Caco-2 (cell line): ENCODE data around the gene SLIT3. TPM values are rescaled to one million over a fixed set of nuclear protein-coding genes. Genes with fewer than 3 reads are reported as not detected.

Experiments
- BruUV-seq: library from RNA; stranded (reverse); fragments of 400-500 nt; replicated peaks from 2 replicates; lab custom pipeline; 2021; lab: Mats Ljungman, UMichigan
- CTCF ChIA-PET: fragments of 300-600 bp; sonication (Branson Sonifier 250); formaldehyde crosslinking; loops from one replicate; lab custom pipeline; 2022; ENCODE audit warnings: antibody characterized with exemption; lab: Charles Lee
- POLR2A ChIA-PET: fragments of 300-600 bp; sonication (Branson Sonifier 250); formaldehyde crosslinking; loops from one replicate; lab custom pipeline; 2022; ENCODE audit warnings: antibody characterized with exemption; lab: Charles Lee
- DNase-seq, 2 experiments: peaks; one replicate each; pipeline versions ENCODE4 v3.0.0 to v3.0.0-alpha.2; 2020 to 2022
- H3K27me3 ChIP-seq: replicated peaks from 2 replicates; pipeline ENCODE4 v1.6.0; 2011; ENCODE audit warnings: low read length; ENCODE audit not compliant: control insufficient read depth, insufficient read depth
- H3K36me3 ChIP-seq: 2 replicates; pipeline ENCODE4 v1.5.1; 2011; ENCODE audit warnings: low read length; ENCODE audit not compliant: control insufficient read depth, insufficient read depth
- H3K4me1 ChIP-seq: fragments of 250-450 bp; sonication (Bioruptor Pico); 2 replicates; pipeline ENCODE4 v1.5.1; 2020; ENCODE audit warnings: mild to moderate bottlenecking
- H3K4me3 ChIP-seq: 2 replicates; pipeline ENCODE4 v1.5.1; 2011; ENCODE audit warnings: low read depth, mild to moderate bottlenecking, control low read depth, low read length
- H3K9me3 ChIP-seq: fragments of 250-450 bp; sonication (Bioruptor Pico); 2 replicates; pipeline ENCODE4 v1.5.1; 2020; ENCODE audit warnings: mild to moderate bottlenecking, moderate library complexity
- H3K27ac Mint-ChIP-seq: one replicate; pipeline ENCODE4 v1.8.0; 2022; ENCODE audit warnings: mixed read lengths; ENCODE audit not compliant: unreplicated experiment
- H3K27me3 Mint-ChIP-seq: one replicate; pipeline ENCODE4 v1.8.0; 2022; ENCODE audit warnings: mixed read lengths; ENCODE audit not compliant: insufficient read depth, unreplicated experiment
- H3K36me3 Mint-ChIP-seq: one replicate; pipeline ENCODE4 v1.8.0; 2022; ENCODE audit warnings: mild to moderate bottlenecking, mixed read lengths; ENCODE audit not compliant: insufficient read depth, unreplicated experiment
- H3K4me1 Mint-ChIP-seq: one replicate; pipeline ENCODE4 v1.8.0; 2022; ENCODE audit warnings: low read depth, mixed read lengths; ENCODE audit not compliant: unreplicated experiment
- H3K4me3 Mint-ChIP-seq: one replicate; pipeline ENCODE4 v1.8.0; 2022; ENCODE audit warnings: mild to moderate bottlenecking, moderate library complexity, mixed read lengths; ENCODE audit not compliant: unreplicated experiment
- H3K9me3 Mint-ChIP-seq: one replicate; pipeline ENCODE4 v1.8.0; 2022; ENCODE audit warnings: mixed read lengths; ENCODE audit not compliant: unreplicated experiment
- intact Hi-C: fragments of 100-400 bp; cut with micrococcal nuclease; formaldehyde crosslinking; loops from one replicate; pipeline ENCODE4 v1.10.0; 2022; ENCODE audit not compliant: unreplicated experiment
- total RNA-seq: library from RNA; stranded (reverse); gene quantifications from 2 replicates; pipeline ENCODE4 v1.2.3, GENCODE V29; 2022
- TF ChIP-seq, protein P1 (sequence below), 2 experiments: fragments of 200-600 bp in 1 of 2; IDR thresholded peaks; 1 replicate in 1 of 2; 2 replicates in 1 of 2; pipeline versions ENCODE4 v1.5.1 to v1.8.0; 2011 to 2022; ENCODE audit warnings: antibody characterized with exemption in 1 of 2, control low read depth in 1 of 2, inconsistent platforms in 1 of 2, low read depth in 1 of 2, low read length in 1 of 2, mild to moderate bottlenecking in 1 of 2, moderate library complexity in 1 of 2; ENCODE audit not compliant: insufficient read depth in 1 of 2, severe bottlenecking in 1 of 2, unreplicated experiment in 1 of 2

SLIT3 gene
- total RNA-seq, 1 experiment from 2014 or later: 2.1 TPM

DNA sequence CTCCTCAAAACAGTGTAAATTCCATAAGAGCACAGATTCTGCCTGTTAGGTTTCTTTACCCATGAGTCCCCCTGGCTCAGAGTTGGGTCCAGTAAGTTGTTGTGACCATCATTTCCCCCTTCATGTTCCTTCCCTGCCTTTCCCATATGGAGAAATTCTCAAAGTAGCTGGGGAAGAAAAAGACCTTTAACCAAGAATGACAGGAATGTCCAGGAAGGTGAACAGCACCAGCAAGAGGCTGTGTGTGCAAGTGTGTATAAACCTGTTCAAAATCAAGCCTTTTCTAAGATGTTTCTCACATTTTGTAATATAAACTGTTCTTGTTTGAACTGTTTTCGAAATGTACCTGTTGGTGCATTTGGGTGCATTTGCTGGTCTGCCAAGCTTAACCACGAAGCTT, 238.2 kb downstream of the SLIT3 start:
- H3K4me1 Mint-ChIP-seq: peaks cover 14% of the 10 kb centered on the region
- DNase-seq: no peak
- intact Hi-C loops: loop anchor here (2.0 kb wide), 1 partner anchor 74 kb away; no protein-coding TSS in a partner anchor
- ChIA-PET POLR2A (no interaction called here), CTCF (no interaction called here)
- peak overlapping the region; percentile 10 for H3K27ac Mint-ChIP-seq
- H3K4me3 Mint-ChIP-seq: no peak overlapping the region
- no peaks in the 10 kb centered on the region for H3K36me3 Mint-ChIP-seq
- no peaks in the 10 kb centered on the region for H3K27me3 ChIP-seq
- no peaks in the 10 kb centered on the region for H3K36me3 ChIP-seq
- TF ChIP-seq, protein P1, sequence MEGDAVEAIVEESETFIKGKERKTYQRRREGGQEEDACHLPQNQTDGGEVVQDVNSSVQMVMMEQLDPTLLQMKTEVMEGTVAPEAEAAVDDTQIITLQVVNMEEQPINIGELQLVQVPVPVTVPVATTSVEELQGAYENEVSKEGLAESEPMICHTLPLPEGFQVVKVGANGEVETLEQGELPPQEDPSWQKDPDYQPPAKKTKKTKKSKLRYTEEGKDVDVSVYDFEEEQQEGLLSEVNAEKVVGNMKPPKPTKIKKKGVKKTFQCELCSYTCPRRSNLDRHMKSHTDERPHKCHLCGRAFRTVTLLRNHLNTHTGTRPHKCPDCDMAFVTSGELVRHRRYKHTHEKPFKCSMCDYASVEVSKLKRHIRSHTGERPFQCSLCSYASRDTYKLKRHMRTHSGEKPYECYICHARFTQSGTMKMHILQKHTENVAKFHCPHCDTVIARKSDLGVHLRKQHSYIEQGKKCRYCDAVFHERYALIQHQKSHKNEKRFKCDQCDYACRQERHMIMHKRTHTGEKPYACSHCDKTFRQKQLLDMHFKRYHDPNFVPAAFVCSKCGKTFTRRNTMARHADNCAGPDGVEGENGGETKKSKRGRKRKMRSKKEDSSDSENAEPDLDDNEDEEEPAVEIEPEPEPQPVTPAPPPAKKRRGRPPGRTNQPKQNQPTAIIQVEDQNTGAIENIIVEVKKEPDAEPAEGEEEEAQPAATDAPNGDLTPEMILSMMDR (IDR thresholded peaks at IDR 0.05; ENCODE audit: insufficient read depth in 1 of 2, low read depth in 1 of 2, low read length in 1 of 2, severe bottlenecking in 1 of 2, unreplicated experiment in 1 of 2): no peak
- no peaks in the 10 kb centered on the region for H3K9me3 Mint-ChIP-seq
- H3K9me3 ChIP-seq: no peaks in the 10 kb centered on the region
- H3K4me3 ChIP-seq: no peak overlapping the region
- H3K4me1 ChIP-seq: peaks cover 25% of the 10 kb centered on the region
- BruUV-seq: no TSS peak
- H3K27me3 Mint-ChIP-seq: no peaks in the 10 kb centered on the region

DNA sequence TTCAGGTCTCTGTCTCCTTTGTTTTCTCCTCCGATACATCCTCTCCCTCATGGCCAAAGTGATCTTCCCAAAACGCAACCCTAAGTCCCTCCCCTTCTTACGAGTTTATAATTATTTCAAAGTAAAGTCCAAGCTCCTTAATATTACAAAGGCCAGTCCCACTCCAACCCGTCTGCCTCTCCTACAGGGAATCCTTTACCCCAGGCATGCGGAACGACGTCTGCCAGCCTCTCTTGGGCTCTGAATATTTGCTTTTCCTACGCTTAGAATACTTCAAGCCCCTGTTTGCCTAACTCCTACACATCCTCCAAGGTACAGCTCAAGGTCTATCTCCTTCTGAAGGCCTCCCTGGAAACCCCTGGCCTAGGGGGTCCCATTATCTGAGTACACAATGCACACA, 246.4 kb downstream of the SLIT3 start:
- H3K4me3 ChIP-seq: no peak overlapping the region
- BruUV-seq: no TSS peak
- no peak overlapping the region for H3K27ac Mint-ChIP-seq
- intact Hi-C loops: no loop called here
- ChIA-PET POLR2A (no interaction called here), CTCF (no interaction called here)
- no peaks in the 10 kb centered on the region for H3K36me3 Mint-ChIP-seq
- DNase-seq: no peak
- no peaks in the 10 kb centered on the region for H3K9me3 ChIP-seq
- H3K27me3 Mint-ChIP-seq: no peaks in the 10 kb centered on the region
- H3K36me3 ChIP-seq: no peaks in the 10 kb centered on the region
- peaks cover 6% of the 10 kb centered on the region for H3K4me1 Mint-ChIP-seq
- no peaks in the 10 kb centered on the region for H3K27me3 ChIP-seq
- no peaks in the 10 kb centered on the region for H3K9me3 Mint-ChIP-seq
- no peaks in the 10 kb centered on the region for H3K4me1 ChIP-seq
- H3K4me3 Mint-ChIP-seq: no peak overlapping the region
- TF ChIP-seq, protein P1 (IDR thresholded peaks at IDR 0.05; ENCODE audit: insufficient read depth in 1 of 2, low read depth in 1 of 2, low read length in 1 of 2, severe bottlenecking in 1 of 2, unreplicated experiment in 1 of 2): no peak

DNA sequence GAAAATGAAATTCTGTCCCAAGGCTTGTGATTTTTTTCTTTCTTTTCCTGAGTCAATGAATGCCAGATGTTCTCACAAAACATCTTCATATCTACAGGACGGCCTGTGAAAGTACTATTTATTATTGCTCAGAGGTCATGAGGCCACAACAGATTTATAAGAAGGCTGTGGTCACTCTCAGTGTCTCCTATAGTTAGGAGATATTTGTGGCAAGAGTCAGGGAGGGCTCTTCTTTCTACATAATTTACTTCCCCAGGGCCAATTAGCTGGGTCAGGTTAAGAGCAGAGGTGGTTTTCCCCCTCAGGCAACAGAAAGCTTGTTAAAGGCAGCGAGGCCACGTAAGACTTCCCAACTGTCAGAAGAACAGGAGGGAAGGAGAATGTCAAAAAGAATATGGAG, 248.7 kb downstream of the SLIT3 start:
- POLR2A ChIA-PET: no interaction called here
- Mint-ChIP-seq H3K36me3 (no peaks in the 10 kb centered on the region), H3K9me3 (no peaks in the 10 kb centered on the region), H3K4me3 (no peak overlapping the region), H3K27ac (no peak overlapping the region), H3K4me1 (peaks cover 6% of the 10 kb centered on the region), H3K27me3 (no peaks in the 10 kb centered on the region)
- Histone ChIP-seq H3K27me3 (no peaks in the 10 kb centered on the region), H3K36me3 (no peaks in the 10 kb centered on the region), H3K4me1 (no peaks in the 10 kb centered on the region), H3K9me3 (no peaks in the 10 kb centered on the region; the same call in 1 of the 2 replicates), H3K4me3 (no peak overlapping the region)
- DNase-seq: no peak
- BruUV-seq: no TSS peak
- TF ChIP-seq, protein P1 (IDR thresholded peaks at IDR 0.05; ENCODE audit: insufficient read depth in 1 of 2, low read depth in 1 of 2, low read length in 1 of 2, severe bottlenecking in 1 of 2, unreplicated experiment in 1 of 2): no peak
- CTCF ChIA-PET: no interaction called here
- intact Hi-C loops: no loop called here
